H9 (cell line): Measurements from ENCODE around the gene RSAD1. TPM values are rescaled to one million over a fixed set of nuclear protein-coding genes. Genes with fewer than 3 reads are reported as not detected.

Source experiments
- DNase-seq: peaks from one replicate; pipeline ENCODE4 v3.0.0-alpha.2; 2017
- H2AFZ ChIP-seq: one replicate; pipeline ENCODE4 v1.6.1; 2013; ENCODE audit warnings: mild to moderate bottlenecking, low read length, control low read depth, moderate library complexity
- H2AK5ac ChIP-seq: 2 replicates; pipeline ENCODE4 v1.6.1; 2013; ENCODE audit warnings: low read length, control low read depth, mixed read lengths; ENCODE audit not compliant: insufficient read length
- H2BK120ac ChIP-seq: one replicate; pipeline ENCODE4 v1.6.1; 2013; ENCODE audit warnings: low read depth, mild to moderate bottlenecking, low read length, control low read depth, inconsistent platforms; ENCODE audit not compliant: poor library complexity, severe bottlenecking
- H2BK12ac ChIP-seq: 2 replicates; pipeline ENCODE4 v1.6.1; 2013; ENCODE audit warnings: low read length, control low read depth, mixed read lengths, low read depth; ENCODE audit not compliant: insufficient read length
- H2BK15ac ChIP-seq: 2 replicates; pipeline ENCODE4 v1.6.1; 2013; ENCODE audit warnings: low read depth, low read length, control low read depth
- H2BK20ac ChIP-seq: one replicate; pipeline ENCODE4 v1.6.1; 2013; ENCODE audit warnings: low read depth, mild to moderate bottlenecking, low read length, control low read depth, inconsistent platforms; ENCODE audit not compliant: poor library complexity, severe bottlenecking
- H2BK5ac ChIP-seq: 2 replicates; pipeline ENCODE4 v1.6.1; 2013; ENCODE audit warnings: low read length, control low read depth, mixed read lengths; ENCODE audit not compliant: insufficient read length
- H3K14ac ChIP-seq: 2 replicates; pipeline ENCODE4 v1.6.1; 2013; ENCODE audit warnings: low read length, control low read depth; ENCODE audit not compliant: insufficient read depth
- H3K18ac ChIP-seq: 2 replicates; pipeline ENCODE4 v1.6.1; 2013; ENCODE audit warnings: low read depth, mild to moderate bottlenecking, mixed read lengths, low read length, control low read depth; ENCODE audit not compliant: insufficient read length
- H3K23ac ChIP-seq: 2 replicates; pipeline ENCODE4 v1.6.1; 2013; ENCODE audit warnings: low read length, control low read depth, mixed read lengths, low read depth; ENCODE audit not compliant: insufficient read length
- H3K23me2 ChIP-seq: 2 replicates; pipeline ENCODE4 v1.6.1; 2013; ENCODE audit warnings: low read depth, mild to moderate bottlenecking, mixed read lengths, low read length, control low read depth; ENCODE audit not compliant: insufficient read length, poor library complexity, severe bottlenecking
- H3K27ac ChIP-seq: 2 replicates; pipeline ENCODE4 v1.5.1; 2013; ENCODE audit warnings: low read length, control low read depth, mixed read lengths, low read depth; ENCODE audit not compliant: insufficient read length
- H3K27me3 ChIP-seq: 2 replicates; pipeline ENCODE4 v1.6.1; 2013; ENCODE audit warnings: low read length, control low read depth, inconsistent platforms; ENCODE audit not compliant: insufficient read depth
- H3K4ac ChIP-seq: 2 replicates; pipeline ENCODE4 v1.6.1; 2013; ENCODE audit warnings: low read depth, mild to moderate bottlenecking, control low read depth, inconsistent platforms, low read length, moderate library complexity
- H3K4me1 ChIP-seq: 2 replicates; pipeline ENCODE4 v1.6.1; 2013; ENCODE audit warnings: low read length, control low read depth, inconsistent platforms; ENCODE audit not compliant: insufficient read depth
- H3K4me2 ChIP-seq: 2 replicates; pipeline ENCODE4 v1.6.1; 2013; ENCODE audit warnings: low read length, control low read depth, mixed read lengths; ENCODE audit not compliant: insufficient read length, insufficient read depth
- H3K56ac ChIP-seq: 2 replicates; pipeline ENCODE4 v1.6.1; 2013; ENCODE audit warnings: low read depth, mild to moderate bottlenecking, mixed read lengths, low read length, control low read depth; ENCODE audit not compliant: insufficient read length
- H3K79me1 ChIP-seq: 2 replicates; pipeline ENCODE4 v1.6.1; 2013; ENCODE audit warnings: low read depth, mild to moderate bottlenecking, moderate library complexity, low read length, control low read depth, inconsistent platforms; ENCODE audit not compliant: insufficient read depth, poor library complexity, severe bottlenecking
- H3K79me2 ChIP-seq: 2 replicates; pipeline ENCODE4 v1.6.1; 2013; ENCODE audit warnings: low read length, control low read depth, inconsistent platforms; ENCODE audit not compliant: insufficient read depth
- H3K9ac ChIP-seq: 2 replicates; pipeline ENCODE4 v1.6.1; 2013; ENCODE audit warnings: low read length, control low read depth, mixed read lengths; ENCODE audit not compliant: insufficient read length; ENCODE audit errors: extremely low read depth
- H3K9me3 ChIP-seq: one replicate; pipeline ENCODE4 v1.6.1; 2013; ENCODE audit warnings: low read depth, low read length, inconsistent platforms; ENCODE audit not compliant: control insufficient read depth
- H3T11ph ChIP-seq: one replicate; pipeline ENCODE4 v1.6.1; 2013; ENCODE audit warnings: mild to moderate bottlenecking, low read length, control low read depth, inconsistent platforms
- H4K20me1 ChIP-seq: one replicate; pipeline ENCODE4 v1.6.1; 2013; ENCODE audit not compliant: control insufficient read depth, insufficient read length, insufficient read depth
- H4K5ac ChIP-seq: 2 replicates; pipeline ENCODE4 v1.6.1; 2013; ENCODE audit warnings: low read depth, mild to moderate bottlenecking, mixed read lengths, low read length, control low read depth; ENCODE audit not compliant: insufficient read length
- H4K8ac ChIP-seq: replicated peaks from 2 replicates; pipeline ENCODE4 v1.6.1; 2013; ENCODE audit warnings: low read length, control low read depth, mixed read lengths, low read depth; ENCODE audit not compliant: insufficient read length
- H4K91ac ChIP-seq: 2 replicates; pipeline ENCODE4 v1.6.1; 2013; ENCODE audit warnings: low read depth, mild to moderate bottlenecking, moderate library complexity, mixed read lengths, low read length, control low read depth; ENCODE audit not compliant: insufficient read length
- H3K27ac Mint-ChIP-seq, 3 experiments: 2 replicates in 2 of 3; 3 replicates in 1 of 3; pipeline ENCODE4 v1.8.0; 2020 to 2021; ENCODE audit warnings: mixed read lengths in 3 of 3, mild to moderate bottlenecking in 1 of 3, moderate library complexity in 1 of 3
- H3K27me3 Mint-ChIP-seq: 2 replicates; pipeline ENCODE4 v1.8.0; 2021; ENCODE audit warnings: low read depth, mild to moderate bottlenecking, moderate library complexity, mixed read lengths
- H3K36me3 Mint-ChIP-seq, 3 experiments: 2 replicates in 2 of 3; 3 replicates in 1 of 3; pipeline ENCODE4 v1.8.0; 2020 to 2021; ENCODE audit warnings: low read depth in 3 of 3, mixed read lengths in 3 of 3; ENCODE audit not compliant: insufficient read depth in 1 of 3
- H3K4me1 Mint-ChIP-seq, 2 experiments: 2 replicates each; pipeline ENCODE4 v1.8.0; 2020; ENCODE audit warnings: mixed read lengths in 2 of 2
- H3K4me3 Mint-ChIP-seq, 2 experiments: 2 replicates in 1 of 2; 3 replicates in 1 of 2; pipeline ENCODE4 v1.8.0; 2020 to 2021; ENCODE audit warnings: mild to moderate bottlenecking in 2 of 2, mixed read lengths in 2 of 2, moderate library complexity in 1 of 2
- H3K9me3 Mint-ChIP-seq, 2 experiments: 2 replicates in 1 of 2; 3 replicates in 1 of 2; pipeline ENCODE4 v1.8.0; 2020; ENCODE audit warnings: mild to moderate bottlenecking in 2 of 2, mixed read lengths in 2 of 2, moderate library complexity in 1 of 2
- WGBS: extraction: QIAGEN DNeasy Blood & Tissue Kit; methylation state at CpG from one replicate; pipeline ENCODE4 v1.1.7; 2013; ENCODE audit warnings: missing lambda C conversion rate, low lambda C conversion rate, mixed read lengths; ENCODE audit not compliant: insufficient read length; ENCODE audit errors: extremely low coverage; 5-methylcytosine and 5-hydroxymethylcytosine counted together
- total RNA-seq: library from RNA; stranded (reverse); gene quantifications from 2 replicates; pipeline ENCODE4 v1.2.1, GENCODE V29; 2021
- TF ChIP-seq, protein P1 (sequence below): fragments of 200-600 bp; sonication (generic); conservative IDR thresholded peaks from 3 replicates; pipeline ENCODE4 v1.8.0; 2021; ENCODE audit warnings: antibody characterized with exemption, mild to moderate bottlenecking

The RSAD1 gene
- total RNA-seq, 1 experiment from 2014 or later, result 27.9 TPM

DNA sequence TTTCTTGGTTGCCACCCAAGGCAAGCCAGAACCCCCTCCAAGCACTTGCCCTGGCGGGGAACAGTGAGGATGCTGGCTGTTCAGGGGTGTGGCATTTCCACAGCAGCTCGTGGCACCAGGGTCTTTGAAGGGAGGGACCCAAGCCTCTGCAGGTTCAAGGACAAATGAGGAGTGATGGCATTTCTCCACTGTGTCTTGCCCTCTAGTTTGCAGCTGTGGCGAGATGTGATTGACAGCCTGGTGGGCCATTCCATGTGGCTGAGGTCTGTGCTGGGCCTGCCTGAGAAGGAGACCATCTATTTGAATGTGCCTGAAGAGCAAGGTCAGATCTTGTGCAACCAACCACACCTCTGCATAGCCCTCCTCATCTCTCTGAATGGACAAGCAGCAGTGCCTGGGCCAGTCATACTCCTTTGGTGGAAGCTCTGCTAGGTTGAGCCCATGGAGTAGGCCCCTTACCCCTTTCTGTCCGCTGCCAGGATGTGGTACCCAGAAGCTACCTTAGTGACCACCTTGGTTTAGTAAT, 49.4 kb downstream of the RSAD1 start:
- Histone ChIP-seq H3K14ac (no peak overlapping the region; the same call in 1 of the 2 replicates), H3K56ac (no peak overlapping the region), H3K79me2 (no peaks in the 10 kb centered on the region), H4K20me1 (no peaks in the 10 kb centered on the region), H3T11ph (no peak overlapping the region), H3K9me3 (no peaks in the 10 kb centered on the region), H2BK15ac (no peak overlapping the region), H2AFZ (no peak overlapping the region), H3K9ac (no peak overlapping the region), H2BK5ac (no peak overlapping the region), H2BK20ac (no peak overlapping the region), H4K91ac (no peak overlapping the region), H3K27ac (no peak overlapping the region), H3K79me1 (no peaks in the 10 kb centered on the region), H3K18ac (no peak overlapping the region), H2AK5ac (no peak overlapping the region), H2BK120ac (no peak overlapping the region), H3K4ac (no peak overlapping the region), H3K27me3 (no peaks in the 10 kb centered on the region; the same call in 1 of the 2 replicates), H3K4me1 (peaks cover 2% of the 10 kb centered on the region; the same call in 1 of the 2 replicates), H4K8ac (no peak overlapping the region), H3K23me2 (peaks cover 6% of the 10 kb centered on the region), H4K5ac (no peak overlapping the region), H3K23ac (no peak overlapping the region), H3K4me2 (no peak overlapping the region), H2BK12ac (no peak overlapping the region)
- H3K4me3 Mint-ChIP-seq, result no peak overlapping the region
- H3K27me3 Mint-ChIP-seq, result peaks cover 32% of the 10 kb centered on the region
- WGBS, result no CpG with 5 or more reads among the region's 4 CpGs
- no peaks in the 10 kb centered on the region for H3K36me3 Mint-ChIP-seq
- DNase-seq, result no peak
- TF ChIP-seq, protein P1, sequence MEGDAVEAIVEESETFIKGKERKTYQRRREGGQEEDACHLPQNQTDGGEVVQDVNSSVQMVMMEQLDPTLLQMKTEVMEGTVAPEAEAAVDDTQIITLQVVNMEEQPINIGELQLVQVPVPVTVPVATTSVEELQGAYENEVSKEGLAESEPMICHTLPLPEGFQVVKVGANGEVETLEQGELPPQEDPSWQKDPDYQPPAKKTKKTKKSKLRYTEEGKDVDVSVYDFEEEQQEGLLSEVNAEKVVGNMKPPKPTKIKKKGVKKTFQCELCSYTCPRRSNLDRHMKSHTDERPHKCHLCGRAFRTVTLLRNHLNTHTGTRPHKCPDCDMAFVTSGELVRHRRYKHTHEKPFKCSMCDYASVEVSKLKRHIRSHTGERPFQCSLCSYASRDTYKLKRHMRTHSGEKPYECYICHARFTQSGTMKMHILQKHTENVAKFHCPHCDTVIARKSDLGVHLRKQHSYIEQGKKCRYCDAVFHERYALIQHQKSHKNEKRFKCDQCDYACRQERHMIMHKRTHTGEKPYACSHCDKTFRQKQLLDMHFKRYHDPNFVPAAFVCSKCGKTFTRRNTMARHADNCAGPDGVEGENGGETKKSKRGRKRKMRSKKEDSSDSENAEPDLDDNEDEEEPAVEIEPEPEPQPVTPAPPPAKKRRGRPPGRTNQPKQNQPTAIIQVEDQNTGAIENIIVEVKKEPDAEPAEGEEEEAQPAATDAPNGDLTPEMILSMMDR, result no peak
- no peak overlapping the region; a peak in 1 of 7 replicates for H3K27ac Mint-ChIP-seq
- H3K9me3 Mint-ChIP-seq, result no peaks in the 10 kb centered on the region
- peaks cover 22 to 28% of the 10 kb centered on the region in 2 experiments for H3K4me1 Mint-ChIP-seq
